Left cardiac atrium (tissue), 4 donors: ENCODE data around the gene TSPEAR. TPM values are rescaled to one million over a fixed set of nuclear protein-coding genes. Genes with fewer than 3 reads are reported as not detected.
"Not testable (repeated sequence)": the region's sequence is repeated elsewhere in the genome, so short reads cannot be mapped to it uniquely, and the experiment has no call there.

ENCODE experiments used
- ATAC-seq, 2 donors: fragments of 200-7000 bp; cut with Tn5 transposase; one replicate each; pipeline ENCODE4 v1.9.1; 2020; ENCODE audit warnings: mild to moderate bottlenecking in 2 of 2, moderate library complexity in 2 of 2
- DNase-seq: peaks from one replicate; pipeline ENCODE4 v3.0.0-alpha.2; 2020
- intact Hi-C, 2 donors: fragments of 100-400 bp; cut with DNase I; formaldehyde crosslinking; loops; one replicate each; pipeline versions ENCODE4 v1.14.1 to v1.15.1; 2022 to 2023
- total RNA-seq, 2 donors: library from RNA; stranded (reverse); fragmentation: NEBNext Ultra II Directional; extraction: Animal tissue kit (Norgen Biotek cat#: 25700); gene quantifications; one replicate each; pipeline ENCODE4 v1.2.1, GENCODE V29; 2021
- donor health status: DM: no; HTN: yes; CAD: no.
- donor health status: DM: no; HTN: yes; CAD: no; lungs with severe emphysema.
- donor health status: DM: yes; HTN: yes; CAD: no.
- donor health status: Dilated cardiomyopathy.

TSPEAR gene
- total RNA-seq, 2 donors from 2014 or later, result 0.39 to 1.6 TPM

DNA sequence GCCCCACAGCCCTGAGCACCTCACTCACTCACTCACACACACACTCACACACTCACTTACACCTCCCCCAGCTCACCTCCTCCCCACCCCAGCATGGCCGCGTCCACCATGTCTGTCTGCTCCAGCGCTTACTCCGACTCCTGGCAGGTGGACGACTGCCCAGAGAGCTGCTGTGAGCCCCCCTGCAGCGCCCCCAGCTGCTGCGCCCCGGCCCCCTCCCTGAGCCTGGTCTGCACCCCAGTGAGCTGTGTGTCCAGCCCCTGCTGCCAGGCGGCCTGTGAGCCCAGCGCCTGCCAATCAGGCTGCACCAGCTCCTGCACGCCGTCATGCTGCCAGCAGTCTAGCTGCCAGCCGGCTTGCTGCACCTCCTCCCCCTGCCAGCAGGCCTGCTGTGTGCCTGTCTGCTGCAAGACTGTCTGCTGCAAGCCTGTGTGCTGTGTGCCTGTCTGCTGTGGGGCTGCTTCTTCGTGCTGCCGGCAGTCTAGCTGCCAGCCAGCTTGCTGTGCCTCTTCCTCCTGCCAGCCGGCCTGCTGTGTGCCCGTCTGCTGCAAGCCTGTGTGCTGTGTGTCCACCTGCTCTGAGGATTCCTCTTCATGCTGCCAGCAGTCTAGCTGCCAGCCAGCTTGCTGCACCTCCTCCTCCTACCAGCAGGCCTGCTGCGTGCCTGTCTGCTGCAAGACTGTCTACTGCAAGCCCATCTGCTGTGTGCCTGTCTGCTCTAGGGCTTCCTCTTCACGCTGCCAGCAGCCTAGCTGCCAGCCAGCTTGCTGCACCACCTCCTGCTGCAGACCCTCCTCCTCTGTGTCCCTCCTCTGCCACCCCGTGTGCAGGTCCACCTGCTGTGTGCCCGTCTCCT lies 64.8 kb downstream of the TSPEAR start, which contains the start of gene KRTAP10-11:
TSS of gene KRTAP10-11 (plus strand) at position 49 of the 856 bp plus-strand sequence. CDS start at position 94, 45 bp downstream.
- intact Hi-C loops, DNase-seq: not testable (repeated sequence)

DNA sequence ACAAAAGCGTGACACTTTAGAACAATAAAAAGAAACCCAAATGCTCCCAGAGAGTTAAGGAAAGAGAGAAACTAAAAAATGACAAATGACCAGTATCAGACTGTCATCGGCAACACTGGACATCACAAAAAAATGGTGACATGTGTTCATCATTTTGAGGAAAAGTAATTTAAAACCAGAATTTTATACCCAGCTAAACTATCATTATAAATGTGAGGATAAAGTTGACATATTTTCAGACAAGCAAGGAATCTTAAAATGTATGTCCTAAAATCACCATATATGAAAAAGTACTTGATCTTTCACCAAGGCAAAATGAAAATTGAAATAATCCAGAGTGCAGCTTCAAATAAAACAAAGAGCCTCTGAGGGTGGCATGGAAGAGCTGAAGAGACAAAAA lies 66.5 kb downstream of the TSPEAR start:
- no peak for DNase-seq
- ATAC-seq, result no peak
- intact Hi-C loops, result no loop called here

More for the DNA sequence above, 64.8 kb downstream of the TSPEAR start, which contains the start of gene KRTAP10-11:
- not testable (repeated sequence) for ATAC-seq

DNA sequence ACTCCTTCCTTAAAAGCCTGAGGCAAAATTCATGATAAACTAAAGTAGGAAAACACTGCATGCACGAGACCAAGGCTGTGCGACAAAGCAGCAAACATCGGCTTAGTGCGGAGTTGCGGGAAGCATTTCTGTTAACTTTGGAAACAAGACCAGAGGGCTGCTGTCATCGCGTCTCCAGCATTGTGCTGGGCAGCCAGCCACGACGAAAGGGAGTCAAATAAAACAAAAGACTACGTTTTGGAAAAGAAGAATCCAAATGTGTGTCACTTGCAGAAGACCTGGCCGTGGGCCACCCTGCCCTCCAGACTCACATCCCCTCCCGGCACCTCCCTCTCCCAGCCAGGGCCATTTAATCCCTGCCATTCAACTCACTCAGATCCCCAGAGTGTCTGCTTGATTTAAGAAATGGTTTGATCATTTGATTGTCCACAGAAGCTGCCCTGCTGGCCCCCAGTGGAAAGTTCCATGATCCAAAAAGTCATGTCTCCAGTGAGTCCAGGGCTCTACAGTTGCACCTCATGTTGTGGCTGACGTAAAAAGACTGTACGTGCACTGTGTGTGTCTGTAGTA lies 67.5 kb downstream of the TSPEAR start:
- ATAC-seq (no peak), DNase-seq (no peak)
- intact Hi-C loops, result no loop called here

DNA sequence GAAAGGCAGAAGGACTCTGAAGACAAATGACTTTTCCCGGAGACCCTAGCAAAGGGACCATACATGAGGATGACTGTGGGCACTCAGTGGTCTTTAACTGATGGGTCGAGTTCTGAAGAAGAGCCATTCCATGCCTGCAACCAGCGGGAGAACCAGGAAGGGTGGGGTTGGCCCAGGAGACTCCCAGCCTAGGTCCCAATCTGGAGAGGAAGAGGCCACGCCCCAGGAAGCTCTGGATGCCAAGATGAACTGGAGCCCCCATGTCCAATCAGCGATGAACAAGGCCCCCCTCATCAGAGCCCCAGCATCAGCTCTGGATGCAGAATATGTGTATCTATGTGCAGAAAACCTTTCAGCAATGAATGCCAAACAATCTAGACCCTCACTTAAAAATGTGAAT lies 70.6 kb downstream of the TSPEAR start:
- ATAC-seq (no peak), DNase-seq (no peak)
- intact Hi-C loops, result no loop called here

DNA sequence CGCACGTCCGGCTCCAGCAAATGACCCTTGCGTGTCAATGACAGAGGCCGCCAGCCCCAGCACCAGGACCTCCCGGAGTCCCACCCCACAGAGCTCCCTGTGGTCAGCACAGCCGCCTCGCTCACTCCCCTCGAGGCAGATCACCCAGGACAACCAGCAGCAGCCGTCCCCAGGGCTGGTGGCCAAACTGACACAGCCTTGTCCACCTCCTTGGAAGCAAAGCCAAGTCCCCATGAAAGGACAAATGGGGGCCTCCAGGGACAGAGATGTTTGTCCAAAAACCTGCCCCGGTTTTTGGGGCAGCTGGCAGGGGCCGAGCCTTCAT lies 72.1 kb downstream of the TSPEAR start:
- ATAC-seq (no peak), DNase-seq (no peak)
- intact Hi-C loops, result no loop called here

DNA sequence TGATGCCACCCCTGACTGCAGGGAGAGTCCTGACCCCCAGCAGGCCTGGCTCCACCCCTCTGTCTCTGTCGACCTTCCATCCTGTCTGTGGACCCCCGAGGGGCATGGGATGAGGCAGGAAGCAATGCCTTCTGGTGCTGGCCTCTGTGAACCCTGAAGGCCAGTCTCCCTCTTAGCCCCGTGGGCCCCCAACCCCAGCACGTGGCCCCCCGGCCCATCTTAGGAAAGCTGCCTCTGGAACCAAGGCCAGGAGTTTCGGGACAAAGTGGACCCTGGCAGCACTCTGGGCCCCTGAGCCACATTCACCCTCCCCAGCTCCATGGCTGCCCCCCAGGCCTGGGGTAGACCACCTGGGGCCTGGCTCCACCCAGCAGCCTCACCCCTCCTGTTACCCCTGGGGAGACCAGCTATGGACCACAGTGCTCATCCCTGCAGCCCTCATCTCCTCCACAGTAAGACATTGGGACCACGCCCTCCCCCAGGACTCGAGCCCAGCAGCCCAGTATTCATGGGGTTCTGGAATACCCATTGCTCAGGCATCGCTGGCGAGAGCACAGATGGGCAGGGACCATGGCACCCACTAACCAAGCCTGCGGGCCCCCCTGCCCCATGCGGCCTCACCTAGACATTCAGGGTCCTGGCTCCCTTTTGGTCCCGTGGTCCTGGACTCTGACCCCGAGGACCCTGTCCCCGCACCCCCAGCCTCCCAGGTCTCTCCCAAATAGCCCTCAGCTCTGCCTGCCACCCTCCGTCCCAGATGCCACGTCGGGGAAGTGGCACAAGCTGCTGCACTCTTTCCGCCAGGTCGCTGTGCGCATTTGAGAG lies 72.7 kb downstream of the TSPEAR start:
- intact Hi-C loops, DNase-seq, ATAC-seq: not testable (repeated sequence)

DNA sequence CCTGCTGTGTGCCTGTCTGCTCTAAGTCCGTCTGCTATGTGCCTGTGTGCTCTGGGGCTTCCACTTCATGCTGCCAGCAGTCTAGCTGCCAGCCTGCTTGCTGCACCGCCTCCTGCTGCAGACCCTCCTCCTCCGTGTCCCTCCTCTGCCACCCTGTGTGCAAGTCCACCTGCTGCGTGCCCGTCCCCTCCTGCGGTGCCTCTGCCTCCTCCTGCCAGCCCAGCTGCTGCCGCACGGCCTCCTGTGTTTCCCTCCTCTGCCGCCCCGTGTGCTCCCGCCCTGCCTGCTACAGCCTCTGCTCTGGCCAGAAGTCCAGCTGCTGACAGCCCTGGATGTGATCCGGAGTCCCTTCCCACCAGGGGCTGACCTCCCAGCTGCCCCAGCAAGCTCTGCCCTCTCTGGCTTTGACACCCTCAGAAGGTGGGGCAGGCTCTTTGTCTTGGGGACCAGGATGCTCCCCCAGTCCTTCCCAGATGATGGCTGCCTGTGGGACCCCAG lies 73.5 kb downstream of the TSPEAR start:
- ATAC-seq, intact Hi-C loops, DNase-seq: not testable (repeated sequence)

DNA sequence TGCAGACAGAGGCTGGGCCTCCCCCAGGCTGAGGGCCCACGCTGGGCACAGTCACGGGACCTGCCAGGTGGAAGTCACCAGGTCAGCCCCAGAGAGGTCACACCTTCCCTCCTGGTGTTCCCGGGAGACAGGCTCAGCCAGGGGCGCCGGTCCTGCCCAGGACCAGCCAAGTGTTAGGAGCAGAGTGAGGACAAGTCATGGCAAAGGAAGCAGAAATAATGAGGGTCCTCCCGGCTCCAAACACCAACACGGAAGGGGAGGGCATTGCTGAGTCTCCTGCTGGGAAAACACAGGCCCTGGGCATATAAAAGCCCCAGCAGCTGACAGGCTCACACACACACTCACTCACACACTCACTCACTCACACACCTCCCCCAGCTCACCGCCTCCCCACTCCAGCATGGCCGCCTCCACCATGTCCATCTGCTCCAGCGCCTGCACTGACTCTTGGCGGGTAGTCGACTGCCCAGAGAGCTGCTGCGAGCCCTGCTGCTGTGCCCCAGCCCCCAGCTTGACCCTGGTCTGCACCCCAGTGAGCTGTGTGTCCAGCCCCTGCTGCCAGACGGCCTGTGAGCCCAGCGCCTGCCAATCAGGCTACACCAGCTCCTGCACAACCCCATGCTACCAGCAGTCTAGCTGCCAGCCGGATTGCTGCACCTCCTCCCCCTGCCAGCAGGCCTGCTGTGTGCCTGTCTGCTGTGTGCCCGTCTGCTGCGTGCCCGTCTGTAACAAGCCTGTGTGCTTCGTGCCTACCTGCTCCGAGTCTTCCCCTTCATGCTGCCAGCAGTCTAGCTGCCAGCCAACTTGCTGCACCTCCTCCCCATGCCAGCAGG lies 74.1 kb downstream of the TSPEAR start, which contains the start of gene KRTAP10-10:
TSS of gene KRTAP10-10 (plus strand) at position 339 of the 833 bp plus-strand sequence. CDS start at position 401, 62 bp downstream.
- intact Hi-C loops, result no loop called here
- ATAC-seq (no peak), DNase-seq (no peak)

DNA sequence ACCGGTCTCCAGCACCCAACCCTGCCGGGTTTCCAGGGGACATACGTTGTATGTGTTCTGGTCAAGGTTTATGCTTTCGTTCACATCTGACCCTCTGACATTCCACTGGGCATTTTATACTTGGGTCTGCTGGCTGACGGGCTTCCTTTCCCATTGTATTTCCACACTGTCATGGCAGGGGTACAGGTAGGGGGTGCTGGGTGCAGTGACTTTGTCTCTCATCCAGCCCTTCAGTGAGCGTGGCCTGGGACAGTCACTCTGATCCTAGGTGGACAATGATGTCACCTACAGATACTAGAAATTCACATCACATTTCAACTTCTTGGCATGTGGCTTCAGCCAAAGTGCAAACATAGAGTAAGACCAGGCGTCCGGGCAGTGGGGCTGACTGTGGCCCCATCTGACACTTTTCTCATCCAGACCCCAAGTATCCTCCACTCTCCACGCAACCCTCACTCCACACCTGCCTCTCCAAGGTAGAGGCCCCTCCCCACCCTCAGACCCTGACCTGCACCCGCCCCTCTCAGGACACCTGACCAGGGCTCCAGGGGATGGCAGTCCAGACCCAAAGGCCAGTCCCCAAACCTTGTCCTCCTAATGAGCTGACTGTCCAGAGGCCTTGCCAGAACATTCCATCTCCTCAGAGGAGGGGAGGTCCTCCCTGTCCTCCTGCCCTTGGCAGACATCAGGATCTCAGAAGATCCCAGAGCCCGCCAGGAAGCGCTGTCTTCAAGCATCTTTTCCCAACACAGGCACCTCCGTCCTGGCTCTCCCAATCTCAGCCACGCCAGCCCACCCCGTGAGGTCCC lies 75.0 kb downstream of the TSPEAR start:
- intact Hi-C loops, result no loop called here
- DNase-seq, result no peak
- no peak for ATAC-seq

DNA sequence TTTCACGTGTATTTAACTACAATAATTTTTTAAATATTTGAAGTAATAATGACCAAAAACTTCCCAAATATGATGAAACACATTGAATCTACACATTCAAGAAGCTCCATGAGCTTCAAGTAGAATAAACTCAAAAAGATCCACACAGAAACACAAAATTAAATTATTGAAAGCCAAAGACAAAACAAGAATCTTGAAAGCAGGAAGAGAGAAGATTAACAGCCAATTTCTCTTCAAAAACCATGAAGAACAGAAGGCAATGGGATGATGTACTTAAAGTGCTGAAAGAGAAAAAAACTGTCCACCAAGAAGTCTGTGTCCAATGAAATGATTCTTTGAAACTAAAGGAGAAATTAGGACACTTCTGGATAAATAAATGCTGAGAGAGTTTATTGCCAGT lies 79.3 kb downstream of the TSPEAR start:
- intact Hi-C loops, result no loop called here
- no peak for ATAC-seq
- no peak for DNase-seq

DNA sequence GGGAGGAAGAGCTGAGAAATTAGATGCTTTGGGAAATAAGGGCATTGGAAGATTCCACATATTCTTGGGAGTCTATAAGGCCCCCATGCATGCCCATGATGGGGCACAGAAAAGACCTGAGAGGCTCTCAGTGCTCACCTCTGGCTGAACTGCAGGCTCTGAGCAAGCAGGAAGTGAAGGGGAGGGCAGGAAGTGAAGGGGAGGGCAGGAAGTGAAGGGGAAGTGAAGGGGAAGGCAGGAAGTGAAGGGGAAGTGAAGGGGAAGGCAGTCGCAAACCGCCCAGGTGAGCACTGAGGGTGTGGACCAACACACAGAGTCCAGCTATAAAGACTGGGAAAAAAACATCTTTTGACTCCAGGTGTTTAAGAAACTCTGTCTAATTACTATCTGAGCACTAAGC lies 80.9 kb downstream of the TSPEAR start:
- intact Hi-C loops, result no loop called here
- DNase-seq (no peak), ATAC-seq (no peak)

DNA sequence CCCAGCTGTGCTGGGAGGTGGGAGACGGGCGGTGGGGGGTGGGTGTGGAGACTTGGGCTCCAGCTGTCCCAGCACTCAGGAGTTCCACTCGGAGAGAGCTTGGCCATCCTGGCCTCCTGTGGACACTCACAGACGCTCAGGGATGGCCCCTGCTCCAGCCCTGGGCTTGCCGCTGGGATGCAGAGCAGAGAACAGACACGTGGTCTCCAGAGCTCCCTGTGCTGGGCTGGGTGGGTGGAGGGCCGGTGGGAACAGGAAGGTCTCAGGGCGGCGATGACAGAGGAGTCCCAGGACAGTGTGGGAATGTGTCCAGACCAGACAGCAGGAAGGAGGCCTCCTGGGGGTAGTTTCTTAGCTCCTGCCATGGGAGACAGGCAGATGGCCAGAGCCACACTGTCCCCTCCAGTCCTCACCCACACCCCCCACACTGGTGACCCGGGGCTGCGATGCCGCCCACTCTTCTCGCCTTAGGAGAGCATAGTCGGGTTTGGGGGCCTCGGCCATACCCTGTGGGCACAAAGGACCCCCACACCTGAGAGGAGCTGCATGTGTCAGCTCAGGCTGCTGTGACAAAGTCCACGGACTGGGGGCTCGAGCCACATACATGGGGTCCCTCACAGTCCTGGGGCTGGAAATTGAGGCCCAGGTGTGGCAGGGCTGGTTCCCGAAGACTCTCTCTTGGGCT lies 82.5 kb downstream of the TSPEAR start:
- intact Hi-C loops, result no loop called here
- ATAC-seq (peak; percentile 39 to 82), DNase-seq (no peak)

DNA sequence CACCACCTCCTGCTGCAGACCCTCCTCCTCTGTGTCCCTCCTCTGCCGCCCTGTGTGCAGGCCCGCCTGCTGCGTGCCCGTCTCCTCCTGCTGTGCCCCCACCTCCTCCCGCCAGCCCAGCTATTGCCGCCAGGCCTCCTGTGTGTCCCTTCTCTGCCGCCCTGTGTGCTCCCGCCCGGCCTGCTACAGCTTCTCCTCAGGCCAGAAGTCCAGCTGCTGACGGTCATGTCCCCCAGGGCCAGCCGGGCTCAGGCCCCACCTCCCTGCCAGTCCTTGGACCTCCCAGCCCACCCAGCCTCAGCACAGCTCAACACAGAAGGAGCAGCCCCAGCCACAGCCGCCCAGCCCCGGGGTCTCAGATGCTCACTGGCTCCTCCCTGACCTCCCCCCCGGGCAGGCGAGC lies 83.5 kb downstream of the TSPEAR start:
- intact Hi-C loops, DNase-seq, ATAC-seq: not testable (repeated sequence)

DNA sequence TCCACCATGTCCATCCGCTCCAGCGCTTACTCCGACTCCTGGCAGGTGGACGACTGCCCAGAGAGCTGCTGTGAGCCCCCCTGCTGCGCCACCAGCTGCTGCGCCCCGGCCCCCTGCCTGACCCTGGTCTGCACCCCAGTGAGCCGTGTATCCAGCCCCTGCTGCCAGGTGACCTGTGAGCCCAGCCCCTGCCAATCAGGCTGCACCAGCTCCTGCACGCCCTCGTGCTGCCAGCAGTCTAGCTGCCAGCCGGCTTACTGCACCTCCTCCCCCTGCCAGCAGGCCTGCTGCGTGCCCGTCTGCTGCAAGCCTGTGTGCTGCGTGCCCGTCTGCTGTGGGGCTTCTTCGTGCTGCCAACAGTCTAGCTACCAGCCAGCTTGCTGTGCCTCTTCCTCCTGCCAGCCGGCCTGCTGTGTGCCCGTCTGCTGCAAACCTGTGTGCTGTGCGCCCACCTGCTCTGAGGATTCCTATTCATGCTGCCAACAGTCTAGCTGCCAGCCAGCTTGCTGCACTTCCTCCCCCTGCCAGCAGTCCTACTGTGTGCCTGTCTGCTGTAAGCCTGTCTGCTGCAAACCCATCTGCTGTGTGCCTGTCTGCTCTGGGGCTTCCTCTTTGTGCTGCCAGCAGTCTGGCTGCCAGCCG lies 84.1 kb downstream of the TSPEAR start:
- DNase-seq, intact Hi-C loops, ATAC-seq: not testable (repeated sequence)

DNA sequence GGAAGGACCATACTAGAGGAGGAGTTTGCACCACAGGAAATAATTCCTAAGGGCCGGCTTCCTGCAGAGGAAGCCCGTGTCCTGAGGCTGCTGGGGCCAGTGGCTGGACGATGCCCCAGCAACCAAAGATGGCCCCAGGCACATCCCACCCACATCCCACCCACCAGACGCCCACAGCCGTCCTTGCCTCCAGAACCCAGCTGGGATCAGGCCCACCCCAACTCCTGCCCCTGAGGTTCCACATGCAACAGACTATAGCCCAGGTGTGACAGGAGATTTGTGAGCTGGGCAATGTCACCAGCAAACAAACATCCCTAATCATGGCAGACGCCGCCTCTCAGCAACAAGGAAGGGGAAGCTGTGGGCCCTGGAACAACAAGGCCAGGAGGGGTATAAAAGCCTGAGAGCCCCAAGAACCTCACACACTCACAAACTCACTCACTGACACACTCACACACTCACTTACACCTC lies 84.7 kb downstream of the TSPEAR start, which contains the start of gene KRTAP10-9:
TSS of gene KRTAP10-9 (plus strand) at position 421 of the 471 bp plus-strand sequence. CDS start 79 bp downstream, outside the sequence.
- ATAC-seq (no peak), DNase-seq (no peak)
- intact Hi-C loops, result no loop called here

DNA sequence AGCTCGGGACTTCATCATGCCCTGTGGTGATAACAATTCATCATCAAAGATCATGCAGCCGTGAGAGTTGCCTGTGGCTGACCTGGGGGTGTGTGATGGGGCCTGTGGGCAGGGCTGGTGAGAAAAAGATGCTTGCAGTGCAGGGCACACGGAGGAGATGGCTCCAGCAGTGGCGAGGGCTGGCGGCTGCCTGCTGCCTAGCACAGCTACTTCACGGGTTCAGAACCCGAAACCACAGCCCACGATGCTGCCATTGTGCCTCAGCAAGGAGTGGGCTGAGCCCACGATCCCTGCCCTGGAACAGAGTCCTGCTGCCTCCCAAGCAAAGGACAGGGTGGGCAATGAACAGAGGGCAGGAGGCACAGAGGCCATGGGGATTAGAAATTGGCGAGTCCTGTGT lies 85.1 kb downstream of the TSPEAR start:
- peak in 1 of 2 donors; percentile 42 for ATAC-seq

More for the DNA sequence above, 85.1 kb downstream of the TSPEAR start:
- DNase-seq, result no peak
- intact Hi-C loops, result no loop called here
